Thyroid gland (tissue), 4 donors: Measurements from ENCODE around the gene TTC8. TPM values are rescaled to one million over a fixed set of nuclear protein-coding genes. Genes with fewer than 3 reads are reported as not detected.
"Not testable (repeated sequence)": the region's sequence is repeated elsewhere in the genome, so short reads cannot be mapped to it uniquely, and the experiment has no call there.

Source experiments
- DNase-seq, 2 donors: peaks; one replicate each; pipeline ENCODE4 v3.0.0-alpha.2; 2019
- H3K27ac ChIP-seq, 3 donors: fragments of 200-600 bp; sonication (generic); 1 replicate in 2 of 3; 2 replicates in 1 of 3; pipeline ENCODE4 v1.5.1; 2016 to 2019; ENCODE audit warnings: mild to moderate bottlenecking in 1 of 3, moderate library complexity in 1 of 3
- H3K27me3 ChIP-seq: fragments of 200-600 bp; sonication (generic); one replicate; pipeline ENCODE4 v1.5.1; 2019
- H3K36me3 ChIP-seq, 2 donors: fragments of 200-600 bp; sonication (generic); one replicate each; pipeline ENCODE4 v1.5.1; 2016 to 2019
- H3K4me1 ChIP-seq, 2 donors: fragments of 200-600 bp; sonication (generic); one replicate each; pipeline ENCODE4 v1.5.1; 2017 to 2019
- H3K4me3 ChIP-seq, 3 donors: fragments of 200-600 bp; sonication (generic); replicated peaks in 1 of 3; 1 replicate in 2 of 3; 2 replicates in 1 of 3; pipeline ENCODE4 v1.5.1; 2016; ENCODE audit warnings: mild to moderate bottlenecking in 1 of 3
- H3K9me3 ChIP-seq: fragments of 200-600 bp; sonication (generic); one replicate; pipeline ENCODE4 v1.5.1; 2017
- CTCF ChIP-seq, 6 experiments: fragments of 200-600 bp in 3 of 6; fragments of 450-650 bp in 3 of 6; sonication (generic) in 3 of 6; IDR thresholded peaks; one replicate each; pipeline ENCODE4 v1.5.1; 2016 to 2019; ENCODE audit warnings: antibody characterized with exemption in 6 of 6, mild to moderate bottlenecking in 2 of 6, inconsistent platforms in 1 of 6, moderate library complexity in 1 of 6
- POLR2A ChIP-seq, 2 donors: fragments of 450-650 bp; IDR thresholded peaks; one replicate each; pipeline ENCODE4 v1.6.1; 2017; ENCODE audit warnings: antibody characterized with exemption in 2 of 2, mild to moderate bottlenecking in 2 of 2, moderate library complexity in 1 of 2
- WGBS, 2 donors: methylation state at CpG; one replicate each; pipeline ENCODE4 v1.1.5; 2017; 5-methylcytosine and 5-hydroxymethylcytosine counted together
- intact Hi-C: fragments of 100-400 bp; cut with DNase I; formaldehyde crosslinking; loops from one replicate; pipeline ENCODE4 v1.15.1; 2023
- total RNA-seq, 4 donors: library from RNA; depleted of rRNA; stranded (reverse); fragments of >200 nt; gene quantifications; one replicate each; pipeline ENCODE4 v1.2.3, GENCODE V29; 2016

Gene TTC8
- total RNA-seq, 4 donors from 2014 or later, result 51.4 to 118 (median 68.0) TPM

GRCh38 chr14:88856786-88857366 lies 32.4 kb downstream of the TTC8 start:
- no peak for TF ChIP-seq POLR2A (IDR thresholded peaks at IDR 0.05)
- TF ChIP-seq CTCF (IDR thresholded peaks at IDR 0.05), result no peak
- H3K27ac ChIP-seq, result no peak overlapping the region
- intact Hi-C loops, result no loop called here

DNA sequence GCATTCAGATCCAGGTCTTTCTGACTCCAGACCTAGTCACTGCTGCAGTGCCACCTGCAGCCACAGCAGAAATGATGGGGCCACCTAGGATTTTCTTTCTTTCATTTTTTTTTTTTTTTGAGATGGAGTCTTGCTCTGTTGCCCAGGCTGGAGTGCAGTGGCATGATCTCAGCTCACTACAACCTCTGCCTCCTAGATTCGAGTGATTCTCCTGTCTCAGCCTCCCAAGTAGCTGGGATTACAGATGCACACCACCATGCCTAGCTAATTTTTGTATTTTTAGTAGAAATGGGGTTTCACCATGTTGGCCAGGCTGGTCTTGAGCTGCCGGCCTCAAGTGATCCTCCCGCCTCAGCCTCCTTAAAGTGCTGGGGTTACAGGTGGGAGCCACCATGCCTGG lies 33.4 kb downstream of the TTC8 start:
- WGBS, 2 donors, result 97 to 98% methylated on average over 3 of the region's 3 CpGs
- DNase-seq, H3K9me3 ChIP-seq, intact Hi-C loops, H3K36me3 ChIP-seq, H3K4me3 ChIP-seq, H3K4me1 ChIP-seq, H3K27ac ChIP-seq, H3K27me3 ChIP-seq: not testable (repeated sequence)

More at GRCh38 chr14:88856786-88857366, 32.4 kb downstream of the TTC8 start:
- peaks cover 7 to 9% of the 10 kb centered on the region in 2 donors for H3K36me3 ChIP-seq
- DNase-seq, result no peak
- H3K4me1 ChIP-seq, result peaks cover 0 to 8% of the 10 kb centered on the region in 2 donors
- 88 to 95% methylated on average over 1 of the region's 1 CpG for WGBS, 2 donors
- no peaks in the 10 kb centered on the region for H3K27me3 ChIP-seq
- H3K9me3 ChIP-seq, result no peaks in the 10 kb centered on the region
- no peak overlapping the region for H3K4me3 ChIP-seq

GRCh38 chr14:88859118-88859517 lies 34.7 kb downstream of the TTC8 start:
- WGBS, 2 donors, result 97% methylated on average over 2 of the region's 2 CpGs
- intact Hi-C loops, H3K9me3 ChIP-seq, H3K27ac ChIP-seq, H3K4me3 ChIP-seq, H3K4me1 ChIP-seq, H3K27me3 ChIP-seq, DNase-seq: not testable (repeated sequence)
- H3K36me3 ChIP-seq, result peaks cover 7 to 14% of the 10 kb centered on the region in 2 donors

GRCh38 chr14:88863167-88863566 lies 38.7 kb downstream of the TTC8 start:
- H3K36me3 ChIP-seq, result peaks cover 7 to 14% of the 10 kb centered on the region in 2 donors
- no peak overlapping the region for H3K27ac ChIP-seq
- WGBS, 2 donors, result 85 to 95% methylated on average over 1 of the region's 1 CpG
- intact Hi-C loops, result no loop called here
- no peak for TF ChIP-seq CTCF (IDR thresholded peaks at IDR 0.05)
- TF ChIP-seq POLR2A (IDR thresholded peaks at IDR 0.05), result no peak
- H3K4me1 ChIP-seq, result no peaks in the 10 kb centered on the region
- no peaks in the 10 kb centered on the region for H3K9me3 ChIP-seq
- no peak for DNase-seq
- H3K4me3 ChIP-seq, result no peak overlapping the region
- H3K27me3 ChIP-seq, result no peaks in the 10 kb centered on the region

DNA sequence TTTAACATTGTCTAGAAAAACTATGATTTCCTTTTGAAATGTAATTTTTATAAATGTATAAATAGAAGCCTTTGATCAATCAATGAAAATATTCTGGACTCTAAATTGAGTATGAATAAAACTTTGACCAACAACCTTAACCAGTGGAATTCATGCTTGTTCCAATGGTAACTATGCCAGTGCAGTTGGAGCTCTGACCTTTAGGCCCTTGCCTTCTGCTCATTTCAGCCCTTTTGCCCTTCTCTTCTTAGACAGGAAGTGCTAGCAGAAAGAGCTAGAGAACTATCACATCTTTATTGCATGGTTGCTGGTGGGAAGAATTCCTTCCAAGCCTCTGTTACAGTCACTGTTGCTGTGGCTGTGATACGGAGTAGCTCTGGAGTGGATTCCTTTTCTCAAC lies 39.7 kb downstream of the TTC8 start:
- 74 to 89% methylated on average over 1 of the region's 1 CpG for WGBS, 2 donors
- H3K4me3 ChIP-seq, result no peak overlapping the region
- H3K27ac ChIP-seq, result no peak overlapping the region
- H3K9me3 ChIP-seq, result no peaks in the 10 kb centered on the region
- peaks cover 3 to 13% of the 10 kb centered on the region in 2 donors for H3K36me3 ChIP-seq
- intact Hi-C loops, result no loop called here
- no peak for TF ChIP-seq POLR2A (IDR thresholded peaks at IDR 0.05)
- TF ChIP-seq CTCF (IDR thresholded peaks at IDR 0.05), result no peak
- H3K27me3 ChIP-seq, result no peaks in the 10 kb centered on the region
- no peaks in the 10 kb centered on the region for H3K4me1 ChIP-seq
- DNase-seq, result no peak

- 82 to 90% methylated on average over 3 of the region's 3 CpGs for WGBS, 2 donors
- H3K4me3 ChIP-seq, result no peak overlapping the region
- intact Hi-C loops, result no loop called here
Observed at GRCh38 chr14:88866305-88866704, 41.9 kb downstream of the TTC8 start.

More at GRCh38 chr14:88866305-88866704, 41.9 kb downstream of the TTC8 start:
- no peak for TF ChIP-seq CTCF (IDR thresholded peaks at IDR 0.05)
- no peaks in the 10 kb centered on the region for H3K9me3 ChIP-seq
- H3K36me3 ChIP-seq, result peaks cover 5 to 13% of the 10 kb centered on the region in 2 donors
- no peaks in the 10 kb centered on the region for H3K4me1 ChIP-seq
- no peak for DNase-seq
- H3K27ac ChIP-seq, result no peak overlapping the region
- no peaks in the 10 kb centered on the region for H3K27me3 ChIP-seq
